HG03060 (cell line): ENCODE results near the gene SMYD3.

ENCODE experiments used
- ATAC-seq: cut with Tn5 transposase; IDR thresholded peaks from one replicate; pipeline ENCODE4 v1.9.1; 2021; ENCODE audit warnings: low read depth, moderate number of reproducible peaks; ENCODE audit not compliant: unreplicated experiment

SMYD3 gene

DNA sequence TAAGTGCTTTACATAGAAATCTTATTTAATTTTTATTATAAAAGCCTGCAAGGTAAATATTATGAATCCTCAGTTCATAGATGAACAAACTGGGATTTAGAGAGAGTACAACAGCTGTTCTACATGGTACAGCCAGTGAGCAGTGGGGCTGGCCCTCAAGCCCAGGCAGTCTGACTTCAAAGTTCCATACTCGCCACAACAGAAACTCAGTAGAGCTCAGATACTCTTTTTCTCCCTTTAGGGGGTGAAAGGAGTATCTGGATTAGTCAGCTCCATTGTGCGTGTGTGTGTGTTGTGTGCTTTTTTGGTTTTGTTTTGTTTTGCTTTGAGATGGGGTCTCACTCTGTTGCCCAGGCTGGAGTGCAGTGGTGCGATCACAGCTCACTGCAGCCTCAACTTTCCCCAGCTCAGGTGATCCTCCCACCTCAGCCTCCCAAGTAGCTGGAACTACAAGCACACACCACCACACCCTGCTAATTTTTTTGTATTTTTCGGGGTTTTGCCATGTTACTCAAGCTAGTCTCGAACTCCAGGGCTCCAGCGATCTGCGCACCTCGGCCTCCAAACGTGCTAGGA, 378.5 kb downstream of the SMYD3 start:
- no peak for ATAC-seq

DNA sequence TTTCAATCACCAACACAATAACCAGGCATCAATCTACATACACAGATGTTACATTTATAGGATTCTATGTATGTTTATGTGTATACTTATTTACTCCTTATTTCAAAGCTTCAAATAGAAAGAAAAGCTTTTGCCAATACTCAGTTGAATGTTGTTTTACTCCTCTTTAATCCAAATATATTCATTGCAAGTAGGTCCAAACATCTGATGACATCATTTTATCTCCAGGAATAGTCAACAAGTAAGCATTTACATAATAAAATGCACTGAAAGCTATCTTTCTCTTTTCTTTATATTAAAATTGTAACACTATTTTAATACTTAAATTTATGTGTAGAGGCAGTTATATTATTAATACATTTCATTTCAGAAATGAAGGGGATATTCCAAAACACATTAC, 380.5 kb downstream of the SMYD3 start:
- ATAC-seq = no peak

DNA sequence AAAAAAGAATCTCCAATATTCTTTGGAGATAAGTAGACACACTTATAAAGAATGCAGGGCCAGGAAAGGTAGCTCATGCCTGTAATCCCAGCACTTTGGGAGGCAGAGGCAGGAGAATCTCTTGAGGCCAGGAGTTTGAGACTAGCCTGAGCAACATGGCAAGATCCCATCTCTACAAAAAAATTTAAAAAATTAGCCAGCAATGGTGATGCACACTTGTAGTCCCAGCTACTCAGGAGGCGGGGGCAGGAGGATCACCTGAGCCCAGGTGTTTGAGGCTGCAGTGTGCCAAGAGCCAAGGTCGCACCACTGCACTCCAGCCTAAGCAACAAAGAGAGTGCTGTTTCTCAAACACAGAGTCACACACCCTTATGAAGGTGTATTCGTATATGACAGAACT, 385.0 kb downstream of the SMYD3 start:
- no peak for ATAC-seq

DNA sequence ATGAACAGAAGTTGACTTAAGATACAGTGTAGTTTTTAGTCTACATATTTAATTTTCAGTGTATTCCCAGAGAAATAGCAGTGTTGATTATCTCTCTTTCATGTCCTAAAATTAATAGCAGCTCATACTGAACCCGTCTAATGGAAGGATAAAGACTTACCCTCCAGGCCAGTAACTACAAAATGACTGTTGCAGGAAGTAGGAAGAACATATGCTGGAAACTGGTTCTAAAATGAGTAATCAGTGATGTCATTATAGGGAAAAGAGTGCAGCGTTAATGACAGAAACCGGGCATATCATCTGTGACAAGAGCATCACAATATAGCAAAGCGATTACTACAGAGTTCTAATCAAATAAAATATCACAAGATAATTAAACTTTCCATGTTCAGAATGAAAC, 385.5 kb downstream of the SMYD3 start:
- ATAC-seq = no peak

DNA sequence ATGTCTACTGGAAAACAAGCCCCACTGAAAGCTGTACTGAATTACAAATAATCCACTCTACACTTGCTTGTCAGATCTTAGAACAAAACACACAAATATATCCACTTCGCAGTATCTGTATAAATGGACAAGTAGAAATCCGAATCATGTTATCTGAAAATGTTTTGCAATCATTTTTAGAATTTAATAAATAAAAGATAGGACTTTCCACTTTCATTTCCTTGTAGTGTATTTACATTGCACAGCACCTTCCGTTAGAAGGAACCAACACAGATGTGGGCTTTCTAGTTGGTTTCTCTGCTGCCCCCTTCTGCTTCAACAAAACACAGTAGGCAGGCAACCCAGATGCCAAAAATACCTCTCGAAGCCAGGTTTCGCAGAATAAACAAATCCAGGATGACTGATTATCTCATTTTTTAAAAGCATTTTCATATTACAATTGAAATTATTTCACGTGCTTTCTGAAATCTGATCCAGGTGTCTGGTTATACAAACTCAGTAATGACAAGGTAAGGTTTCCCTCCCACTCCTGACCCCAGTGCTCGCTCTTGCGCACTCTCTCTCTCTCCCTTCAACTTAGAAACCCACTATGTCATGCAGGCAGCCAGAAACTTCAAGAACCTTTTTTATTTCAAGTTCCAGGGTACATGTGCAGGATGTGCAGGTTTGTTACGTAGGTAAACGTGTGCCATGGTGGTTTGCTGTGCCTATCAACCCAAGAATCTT, 389.9 kb downstream of the SMYD3 start:
- peak; percentile 59 for ATAC-seq

DNA sequence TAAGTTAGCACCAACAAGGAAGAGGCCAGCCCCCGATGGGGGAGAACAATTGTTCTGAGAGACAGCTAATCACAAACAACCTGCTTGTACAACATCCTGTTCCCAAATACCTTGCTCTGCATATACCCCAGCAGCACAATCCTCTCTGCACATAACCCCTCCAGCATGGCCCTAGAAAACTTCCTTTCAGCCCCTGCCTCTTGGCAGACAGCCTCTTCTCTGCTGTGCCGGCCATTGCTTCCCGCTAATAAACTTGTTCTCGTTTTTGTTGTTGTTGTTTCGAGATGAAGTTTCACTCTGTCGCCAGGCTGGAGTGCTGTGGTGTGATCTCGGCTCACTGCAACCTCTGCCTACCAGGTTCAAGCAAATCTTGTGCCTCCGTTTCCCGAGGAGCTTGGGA, 392.7 kb downstream of the SMYD3 start:
- ATAC-seq = no peak

DNA sequence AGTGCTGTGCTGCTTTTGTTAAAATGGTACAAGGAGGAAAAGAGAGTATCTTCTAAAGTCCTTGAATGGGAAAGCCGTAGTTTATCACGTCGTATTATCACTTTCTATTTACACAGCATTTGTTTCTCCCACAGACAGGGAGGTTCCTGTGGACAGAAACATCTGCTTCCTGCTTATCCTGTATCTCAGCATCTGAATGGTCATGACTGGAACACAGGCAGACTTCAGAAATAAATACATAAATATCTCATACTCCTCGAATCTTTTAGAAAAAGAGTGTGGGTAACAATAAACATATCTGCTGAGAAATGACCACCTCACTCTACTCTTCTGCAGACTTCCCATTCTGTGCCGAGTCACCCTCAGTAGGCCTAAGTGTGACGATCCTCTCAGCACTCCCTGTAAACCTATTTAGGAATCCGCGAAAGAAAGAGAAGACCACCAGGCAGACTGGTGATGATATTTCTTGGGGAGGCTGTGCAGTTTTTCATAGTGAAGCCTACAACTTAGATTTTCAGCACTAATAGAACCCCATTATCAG, 393.5 kb downstream of the SMYD3 start:
- ATAC-seq = no peak

DNA sequence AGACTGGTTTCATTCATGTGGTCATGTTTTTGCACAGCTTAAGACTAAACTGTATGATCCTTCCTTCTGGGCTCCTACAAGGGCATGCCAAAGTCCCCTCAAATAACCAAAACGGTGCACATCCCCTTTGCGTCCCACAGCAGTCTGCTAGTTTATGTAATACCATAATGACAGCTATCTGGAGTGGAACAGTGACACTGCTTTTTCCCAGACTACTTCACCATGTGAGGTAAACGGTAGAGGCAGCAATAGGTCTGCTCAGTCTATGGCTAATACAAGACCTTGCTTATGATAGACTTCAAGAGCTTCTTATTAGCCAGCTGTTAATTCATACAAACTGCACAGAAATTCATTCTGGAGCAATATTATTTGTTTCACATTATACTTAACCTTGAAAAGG, 395.5 kb downstream of the SMYD3 start:
- ATAC-seq = no peak

DNA sequence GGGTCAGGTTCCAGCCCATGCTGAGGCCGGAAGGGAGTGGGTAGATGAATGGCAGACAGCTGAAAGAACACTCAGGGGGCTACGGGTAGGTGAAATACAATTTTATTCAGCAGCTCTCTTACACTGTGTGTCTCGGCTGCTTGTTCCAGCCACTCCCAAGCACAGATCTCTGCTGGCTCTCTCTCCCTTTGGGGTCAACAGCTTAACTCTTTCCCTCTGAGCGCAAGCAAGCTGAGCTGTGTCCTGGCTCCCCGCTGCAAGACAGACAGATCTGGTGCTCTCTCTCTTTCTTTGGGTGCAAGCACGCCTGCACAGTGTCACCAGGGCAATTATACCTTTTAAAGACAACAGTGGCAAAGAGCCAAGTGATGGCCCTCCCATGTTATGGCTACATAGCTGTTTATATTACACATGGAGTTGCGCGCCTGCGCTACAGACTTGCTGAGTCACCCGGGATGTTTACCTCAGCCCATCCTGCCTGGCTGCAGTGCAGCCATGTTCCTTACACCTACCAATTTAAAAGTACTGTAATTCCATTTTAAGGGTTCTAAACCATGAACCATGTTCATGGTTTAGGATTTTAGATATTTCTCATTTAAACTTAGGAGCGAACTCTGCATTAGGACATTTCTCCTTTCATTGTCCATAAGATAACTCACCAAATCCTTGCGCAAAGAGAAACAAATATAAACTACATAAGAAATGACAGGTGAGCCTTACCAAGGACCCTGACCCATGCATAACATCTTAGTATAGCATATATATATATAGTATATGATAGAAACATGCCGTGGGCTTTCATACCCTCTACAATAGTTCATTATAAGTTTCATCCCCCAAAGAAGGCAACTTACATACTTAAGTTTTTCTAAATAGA, 396.5 kb downstream of the SMYD3 start:
- ATAC-seq = no peak

DNA sequence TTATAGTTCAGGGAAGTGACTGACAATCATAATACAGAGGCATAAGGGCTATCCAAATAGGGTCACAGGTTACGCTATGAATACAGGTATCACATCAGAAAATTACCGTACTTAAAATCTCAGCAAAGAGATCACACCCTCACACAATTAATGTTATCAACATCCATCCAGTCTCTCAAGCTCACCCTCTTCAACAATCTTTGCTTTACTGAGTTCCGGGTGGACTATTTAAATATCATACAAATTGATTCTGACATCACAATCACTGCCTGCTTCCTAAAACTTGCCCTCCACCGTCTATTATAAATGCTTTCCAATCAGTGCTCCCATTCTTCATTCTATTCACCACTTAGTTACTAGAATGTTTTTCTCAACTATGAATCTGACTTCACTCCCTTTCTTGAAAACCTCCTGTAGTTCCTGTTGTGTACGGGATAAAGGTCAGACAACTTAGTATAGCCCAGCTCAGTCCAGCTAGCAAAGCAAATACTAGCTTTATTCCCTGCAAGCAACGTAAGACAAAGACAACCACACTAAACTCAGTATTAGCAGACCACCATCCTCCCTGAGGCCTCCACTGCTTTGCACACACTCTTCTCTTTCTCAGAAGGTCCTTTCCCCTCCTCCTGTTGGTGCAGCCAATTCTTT, 398.7 kb downstream of the SMYD3 start:
- no peak for ATAC-seq

DNA sequence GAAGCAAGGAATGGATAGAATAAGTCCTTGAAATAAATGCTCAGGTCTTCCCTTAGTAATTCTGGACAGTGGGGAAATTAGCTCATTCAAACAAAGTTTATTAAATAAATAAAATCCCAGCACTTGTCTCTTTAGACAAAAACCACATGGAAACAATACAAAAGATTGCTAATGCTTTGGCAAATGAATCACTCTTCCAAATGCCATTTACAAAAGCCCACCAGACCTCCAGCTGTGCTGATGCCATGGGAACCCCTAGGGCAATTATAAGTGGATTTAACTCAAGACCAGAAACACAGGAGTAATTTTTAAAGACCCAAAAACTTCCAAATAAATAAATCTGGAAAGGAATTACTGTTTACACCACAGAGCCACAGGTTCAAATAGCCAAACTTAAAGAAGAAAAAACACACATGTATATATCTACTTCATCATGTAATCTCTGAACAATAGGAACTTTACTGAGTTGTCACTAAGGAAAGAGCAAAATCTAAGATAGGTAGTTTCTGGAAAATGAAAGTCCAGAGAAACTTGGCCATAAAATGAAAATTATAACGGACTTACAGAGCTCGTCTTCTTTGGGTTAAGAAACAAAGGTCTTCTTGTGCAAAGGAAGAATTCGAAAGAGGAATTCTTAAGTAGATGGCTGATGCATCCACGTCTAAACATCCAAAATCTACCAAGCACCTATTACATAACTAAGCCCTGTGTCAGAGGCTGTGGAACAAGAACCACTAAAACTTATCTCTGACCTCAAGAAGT, 399.4 kb downstream of the SMYD3 start:
- ATAC-seq = no peak

DNA sequence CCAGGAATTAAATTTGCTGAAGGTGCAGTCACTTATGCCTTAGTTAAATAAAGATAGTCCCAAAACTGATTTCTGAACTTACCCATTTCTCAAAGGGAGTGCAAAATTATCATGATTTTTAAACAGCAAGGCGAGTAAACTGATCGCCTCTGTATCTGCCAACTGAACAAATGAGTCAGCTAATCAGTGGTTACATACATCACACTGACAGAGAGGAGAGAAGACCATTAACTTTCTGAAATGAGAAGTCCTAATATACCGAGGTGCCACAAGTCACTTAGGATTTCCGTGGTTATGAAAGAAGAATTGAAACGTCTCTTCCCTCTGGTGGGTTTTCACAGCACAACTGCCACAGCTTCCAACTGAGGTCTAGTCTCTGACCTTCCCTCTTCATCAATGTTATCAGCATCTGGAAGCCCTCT, 400.7 kb downstream of the SMYD3 start:
- no peak for ATAC-seq

DNA sequence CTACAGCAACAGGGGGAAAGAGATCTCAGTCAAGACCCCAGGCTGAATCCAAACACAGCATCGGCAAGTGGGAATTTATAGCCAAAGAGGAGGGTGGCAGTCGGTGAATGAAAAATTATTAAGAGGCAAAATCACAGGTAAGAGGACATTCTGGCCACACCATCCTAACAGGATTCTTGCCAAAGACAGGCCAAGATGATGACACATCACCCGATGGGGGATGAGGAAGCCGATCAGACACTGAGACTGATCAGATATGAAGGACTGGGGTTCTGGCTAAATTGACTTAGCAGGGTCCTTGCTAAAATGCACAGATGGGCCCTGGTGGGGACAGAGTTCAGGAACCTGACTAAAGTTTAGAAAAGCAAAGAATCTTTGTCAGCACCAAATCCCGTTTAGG, 402.2 kb downstream of the SMYD3 start:
- ATAC-seq = no peak

DNA sequence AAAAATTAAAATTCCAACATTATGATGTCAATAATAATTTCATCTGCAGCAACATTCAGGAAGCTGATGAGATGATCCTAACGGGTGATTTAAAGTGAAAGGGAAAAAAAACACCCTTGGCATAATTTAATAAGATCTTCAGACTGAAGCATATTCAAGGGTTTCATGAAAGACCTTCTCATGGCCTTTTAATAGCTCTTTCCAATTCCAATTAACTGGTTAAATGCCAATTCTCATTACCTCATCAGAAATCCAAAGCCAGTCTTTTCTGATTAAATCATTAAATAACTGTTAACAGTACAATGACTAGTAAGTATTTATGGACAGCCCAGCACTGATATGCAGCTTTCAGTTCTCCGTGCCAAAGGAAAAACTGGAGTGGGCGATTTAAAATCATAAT, 407.5 kb downstream of the SMYD3 start:
- ATAC-seq = no peak

DNA sequence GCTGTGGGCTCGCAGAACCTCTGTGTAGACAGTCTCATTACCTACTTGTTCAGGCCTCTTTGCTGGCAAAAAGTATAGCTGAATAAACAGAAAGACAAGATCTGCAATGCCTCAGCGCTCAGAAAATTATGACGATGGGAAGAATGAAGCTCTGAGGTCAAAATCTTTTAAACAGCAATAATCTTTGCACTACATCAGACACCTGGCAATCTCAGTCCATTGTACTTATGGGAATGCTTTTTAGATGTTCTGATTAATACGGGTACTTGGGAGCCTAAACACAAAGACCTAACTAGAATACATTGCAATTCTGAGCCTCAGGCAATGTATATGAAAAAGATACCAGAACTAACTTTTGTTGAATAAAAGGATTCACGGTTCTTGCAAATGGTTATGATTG, 410.7 kb downstream of the SMYD3 start:
- no peak for ATAC-seq

DNA sequence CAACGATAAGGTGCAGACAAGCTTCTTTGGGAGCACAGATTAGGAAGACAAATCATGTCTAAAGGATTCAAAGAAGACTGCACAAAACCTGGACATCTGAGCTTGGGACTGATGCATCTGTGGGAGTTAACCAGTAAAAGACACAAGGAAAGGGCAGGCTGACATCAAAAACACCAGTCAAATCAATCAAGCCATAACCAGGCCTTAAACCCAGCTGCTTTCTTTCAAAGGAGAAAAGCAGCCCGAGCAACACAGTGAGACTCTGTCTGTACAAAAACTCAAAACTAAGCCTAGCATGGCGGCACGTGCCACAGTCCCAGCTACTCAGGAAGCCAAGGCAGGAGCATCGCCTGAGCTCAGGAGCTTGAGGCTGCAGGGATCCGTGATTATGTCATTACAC, 411.6 kb downstream of the SMYD3 start:
- no peak for ATAC-seq

DNA sequence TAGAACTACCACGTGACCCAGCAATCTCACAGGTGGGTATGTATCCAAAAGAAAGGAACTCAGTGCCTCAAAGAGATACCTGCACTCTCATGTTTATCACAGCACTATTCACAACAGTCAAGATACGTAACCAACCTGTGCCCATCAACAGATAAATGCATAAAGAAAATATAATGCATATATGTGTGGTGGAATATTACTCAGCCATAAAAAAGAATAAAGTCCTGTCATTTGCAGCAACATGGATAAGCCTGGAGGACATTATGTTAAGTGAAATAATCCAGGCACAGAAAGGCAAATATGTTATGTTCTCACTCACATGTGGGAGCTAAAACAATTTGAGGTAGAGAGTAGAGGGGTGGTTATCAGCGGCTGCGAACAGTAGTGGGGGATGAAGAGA, 413.8 kb downstream of the SMYD3 start:
- ATAC-seq = no peak

DNA sequence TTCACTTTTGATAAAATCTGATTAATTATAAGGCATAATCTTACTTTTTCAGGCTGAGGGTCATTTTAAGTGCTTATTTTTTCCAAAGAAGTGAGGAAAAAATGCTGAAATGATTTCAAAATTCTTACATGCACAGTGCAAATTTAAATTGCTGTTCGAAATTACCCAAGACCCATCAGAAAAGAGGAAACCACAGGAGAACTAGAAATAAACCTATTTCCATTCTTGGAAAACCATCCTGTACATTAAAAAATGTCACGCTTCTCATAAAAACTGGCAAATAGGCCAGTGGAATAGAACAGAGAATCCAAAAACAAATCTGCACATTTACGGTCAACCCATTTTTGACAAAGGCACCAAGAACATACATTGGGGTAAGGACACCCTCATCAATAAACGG, 414.9 kb downstream of the SMYD3 start:
- no peak for ATAC-seq

DNA sequence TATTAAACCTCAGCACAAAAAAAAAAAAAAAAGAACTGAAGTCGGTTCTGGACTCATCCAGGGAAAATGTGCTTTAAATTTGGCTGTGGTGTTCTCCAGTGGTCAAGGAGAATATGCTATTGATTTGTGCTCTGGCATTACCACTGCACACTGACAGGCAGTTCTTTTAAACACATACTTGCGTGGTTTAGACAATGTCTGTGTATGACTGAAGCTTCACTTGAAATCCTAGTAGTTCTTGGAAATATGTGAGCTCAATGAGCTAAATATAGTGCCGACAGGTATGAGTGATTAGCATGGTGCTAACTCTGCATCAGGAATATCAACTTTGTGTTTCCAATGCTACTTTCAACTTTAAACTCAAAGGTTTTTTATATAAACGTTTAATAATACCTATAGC, 415.6 kb downstream of the SMYD3 start:
- ATAC-seq = no peak

DNA sequence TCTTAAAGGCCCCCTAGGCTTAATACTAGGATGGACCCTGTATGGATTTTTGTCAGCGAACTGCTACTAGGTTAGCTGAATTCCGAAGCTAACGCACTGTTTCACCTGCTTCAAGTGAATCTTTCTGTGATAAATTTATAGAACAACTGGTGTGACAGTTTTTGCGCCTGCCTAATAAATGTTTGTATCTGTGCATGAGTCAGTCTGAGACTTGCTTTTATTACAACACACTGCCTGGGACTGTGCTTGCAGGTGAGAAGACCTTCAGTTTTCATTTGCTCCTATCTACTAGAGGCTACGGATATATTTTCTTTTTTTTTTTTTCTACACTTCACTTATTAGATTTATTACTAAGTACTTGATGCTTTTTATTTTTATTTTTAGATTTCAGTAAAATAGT, 420.9 kb downstream of the SMYD3 start:
- ATAC-seq = no peak
